IMR-90 (cell line): Measurements from ENCODE around the gene ITGA1. TPM values are rescaled to one million over a fixed set of nuclear protein-coding genes. Genes with fewer than 3 reads are reported as not detected.

Experiments
- ATAC-seq: fragments of 200-7000 bp; cut with Tn5 transposase; 2 replicates; pipeline ENCODE4 v1.9.1; 2020; ENCODE audit warnings: low read depth, mild to moderate bottlenecking, moderate library complexity
- BruUV-seq: library from RNA; stranded (reverse); fragments of 400-500 nt; replicated peaks from 2 replicates; lab custom pipeline; 2021; lab: Mats Ljungman, UMichigan
- CTCF ChIA-PET: fragments of 300-600 bp; formaldehyde crosslinking; extraction: SDS; loops from one replicate; lab custom pipeline; 2021; ENCODE audit warnings: antibody characterized with exemption; lab: Yijun Ruan, JAX
- POLR2A ChIA-PET: fragments of 300-600 bp; sonication (Branson Sonifier 250); formaldehyde crosslinking; loops from one replicate; lab custom pipeline; 2022; ENCODE audit warnings: antibody characterized with exemption; ENCODE audit not compliant: unreplicated experiment; lab: Charles Lee
- DNase-seq: peaks from one replicate; pipeline ENCODE4 v3.0.0; 2013
- H2AFZ ChIP-seq: replicated peaks from 2 replicates; pipeline ENCODE3; 2013; ENCODE audit warnings: low read length, mild to moderate bottlenecking; ENCODE audit not compliant: poor library complexity
- H2AK5ac ChIP-seq: 2 replicates; pipeline ENCODE4 v1.6.1; 2013; ENCODE audit warnings: low read depth, low read length, inconsistent platforms
- H2AK9ac ChIP-seq: replicated peaks from 2 replicates; pipeline ENCODE3; 2013; ENCODE audit warnings: mild to moderate bottlenecking, low read depth, low read length, moderate library complexity; ENCODE audit not compliant: poor library complexity
- H2BK120ac ChIP-seq: 2 replicates; pipeline ENCODE4 v1.6.1; 2013; ENCODE audit warnings: low read depth, low read length, inconsistent platforms
- H2BK15ac ChIP-seq: 3 replicates; pipeline ENCODE4 v1.6.1; 2013; ENCODE audit warnings: low read depth, low read length, inconsistent platforms
- H2BK20ac ChIP-seq: 2 replicates; pipeline ENCODE4 v1.6.1; 2013; ENCODE audit warnings: low read depth, mild to moderate bottlenecking, inconsistent platforms, low read length, moderate library complexity
- H2BK5ac ChIP-seq: 2 replicates; pipeline ENCODE4 v1.6.1; 2013; ENCODE audit warnings: mild to moderate bottlenecking, low read depth, low read length, inconsistent platforms; ENCODE audit not compliant: poor library complexity, severe bottlenecking
- H3K14ac ChIP-seq: replicated peaks from 2 replicates; pipeline ENCODE4 v1.6.1; 2013; ENCODE audit warnings: low read depth, low read length, inconsistent platforms
- H3K18ac ChIP-seq: 2 replicates; pipeline ENCODE4 v1.6.1; 2013; ENCODE audit warnings: low read depth, low read length, control low read depth
- H3K23ac ChIP-seq: 2 replicates; pipeline ENCODE4 v1.6.1; 2013; ENCODE audit warnings: low read depth, low read length, inconsistent platforms
- H3K27ac ChIP-seq: 2 replicates; pipeline ENCODE4 v1.5.1; 2013; ENCODE audit warnings: mild to moderate bottlenecking, control low read depth, low read length; ENCODE audit not compliant: insufficient read depth
- H3K27me3 ChIP-seq: 2 replicates; pipeline ENCODE4 v1.6.1; 2013; ENCODE audit warnings: low read length; ENCODE audit not compliant: control insufficient read depth, insufficient read depth
- H3K36me3 ChIP-seq: 2 replicates; pipeline ENCODE4 v1.6.1; 2013; ENCODE audit warnings: low read length, mixed read lengths; ENCODE audit not compliant: control insufficient read depth, insufficient read depth
- H3K4ac ChIP-seq: 2 replicates; pipeline ENCODE4 v1.6.1; 2013; ENCODE audit warnings: low read depth, low read length, inconsistent platforms
- H3K4me1 ChIP-seq: 2 replicates; pipeline ENCODE4 v1.6.1; 2013; ENCODE audit warnings: low read length, mixed read lengths; ENCODE audit not compliant: control insufficient read depth, insufficient read depth
- H3K4me2 ChIP-seq: 2 replicates; pipeline ENCODE4 v1.6.1; 2013; ENCODE audit warnings: low read depth, mild to moderate bottlenecking, control low read depth, low read length, moderate library complexity
- H3K4me3 ChIP-seq: 2 replicates; pipeline ENCODE4 v1.5.1; 2013; ENCODE audit warnings: low read depth, mild to moderate bottlenecking, control low read depth, low read length, moderate library complexity; ENCODE audit not compliant: insufficient read depth
- H3K56ac ChIP-seq: 2 replicates; pipeline ENCODE4 v1.6.1; 2013; ENCODE audit warnings: low read length, inconsistent platforms; ENCODE audit not compliant: insufficient read depth; ENCODE audit errors: extremely low read depth
- H3K79me1 ChIP-seq, 2 experiments: 2 replicates each; pipeline ENCODE4 v1.6.1; 2013; ENCODE audit warnings: low read length in 2 of 2, inconsistent platforms in 1 of 2, low read depth in 1 of 2
- H3K9ac ChIP-seq: 2 replicates; pipeline ENCODE4 v1.6.1; 2013; ENCODE audit warnings: low read depth, low read length, control low read depth
- H3K9me1 ChIP-seq: 2 replicates; pipeline ENCODE4 v1.6.1; 2013; ENCODE audit warnings: low read length, inconsistent platforms; ENCODE audit not compliant: insufficient read depth
- H3K9me3 ChIP-seq: 2 replicates; pipeline ENCODE4 v1.6.1; 2013; ENCODE audit warnings: low read length; ENCODE audit not compliant: control insufficient read depth, insufficient read depth
- H4K20me1 ChIP-seq: 2 replicates; pipeline ENCODE4 v1.6.1; 2013; ENCODE audit warnings: low read length, inconsistent platforms; ENCODE audit not compliant: insufficient read depth
- H4K5ac ChIP-seq: 2 replicates; pipeline ENCODE4 v1.6.1; 2013; ENCODE audit warnings: mild to moderate bottlenecking, low read depth, low read length, control low read depth
- H4K8ac ChIP-seq, 2 experiments: 2 replicates each; pipeline ENCODE4 v1.6.1; 2013; ENCODE audit warnings: low read depth in 2 of 2, low read length in 2 of 2, control low read depth in 1 of 2, inconsistent platforms in 1 of 2
- H4K91ac ChIP-seq: 2 replicates; pipeline ENCODE4 v1.6.1; 2013; ENCODE audit warnings: low read depth, low read length, inconsistent platforms; ENCODE audit not compliant: insufficient read depth
- BHLHE40 ChIP-seq: fragments of 150-350 bp; IDR thresholded peaks from 2 replicates; pipeline ENCODE4 v1.6.1; 2016; ENCODE audit warnings: mild to moderate bottlenecking, low read depth, low read length
- FOS ChIP-seq: fragments of 150-350 bp; IDR thresholded peaks from 2 replicates; pipeline ENCODE4 v1.6.1; 2016; ENCODE audit warnings: low read depth, low read length
- MXI1 ChIP-seq: IDR thresholded peaks from 2 replicates; pipeline ENCODE4 v1.6.1; 2012; ENCODE audit warnings: low read depth, mild to moderate bottlenecking, low read length, moderate library complexity, borderline replicate concordance
- RAD21 ChIP-seq: IDR thresholded peaks from 2 replicates; pipeline ENCODE4 v1.6.1; 2012; ENCODE audit warnings: low read length, improper control_type of control experiment
- WGBS, 2 experiments: methylation state at CpG; one replicate each; pipeline versions ENCODE4 v1.1.5 to v1.1.7; 2013; ENCODE audit warnings: missing lambda C conversion rate in 2 of 2; ENCODE audit not compliant: insufficient read length in 1 of 2; ENCODE audit errors: extremely low coverage in 2 of 2; 5-methylcytosine and 5-hydroxymethylcytosine counted together
- dilution Hi-C: fragments of 300-500 bp; cut with HindIII; formaldehyde crosslinking; loops from one replicate; pipeline ENCODE4 v1.14.3; 2018; ENCODE audit warnings: low sequenced_read_pairs; ENCODE audit not compliant: unreplicated experiment
- in situ Hi-C: fragments of 300-500 bp; cut with MboI; formaldehyde crosslinking; loops from 3 replicates; pipeline ENCODE4 v1.14.3; 2019; ENCODE audit warnings: low sequenced_read_pairs, inconsistent platforms, mixed read lengths
- intact Hi-C: fragments of 100-400 bp; cut with micrococcal nuclease; formaldehyde crosslinking; loops from 2 replicates; pipeline ENCODE4 v1.10.0; 2022
- polyA plus RNA-seq, 3 experiments: library from polyadenylated mRNA; depleted of rRNA; stranded (reverse); fragments of >200 nt; gene quantifications; 2 replicates each; pipeline ENCODE4 v1.2.3, GENCODE V29; 2012; ENCODE audit warnings: low replicate concordance in 1 of 3
- total RNA-seq: library from RNA; depleted of rRNA; stranded (reverse); fragments of >200 nt; gene quantifications from 2 replicates; pipeline ENCODE4 v1.2.3, GENCODE V29; 2012
- TF ChIP-seq, protein P1 (sequence below): fragments of 150-350 bp; IDR thresholded peaks from 2 replicates; pipeline ENCODE4 v1.6.1; 2016; ENCODE audit warnings: low read depth, mild to moderate bottlenecking, low read length, moderate library complexity, borderline replicate concordance

Gene ITGA1
- total and polyA plus RNA-seq, 2 of the 4 experiments (the other 2 are of a cell fraction), result 22.3 to 95.2 TPM

GRCh38 chr5:52802272-52802973 is 14.7 kb downstream of the ITGA1 start (continued):
- no peak for TF ChIP-seq RAD21
- no peak for TF ChIP-seq FOS

DNA sequence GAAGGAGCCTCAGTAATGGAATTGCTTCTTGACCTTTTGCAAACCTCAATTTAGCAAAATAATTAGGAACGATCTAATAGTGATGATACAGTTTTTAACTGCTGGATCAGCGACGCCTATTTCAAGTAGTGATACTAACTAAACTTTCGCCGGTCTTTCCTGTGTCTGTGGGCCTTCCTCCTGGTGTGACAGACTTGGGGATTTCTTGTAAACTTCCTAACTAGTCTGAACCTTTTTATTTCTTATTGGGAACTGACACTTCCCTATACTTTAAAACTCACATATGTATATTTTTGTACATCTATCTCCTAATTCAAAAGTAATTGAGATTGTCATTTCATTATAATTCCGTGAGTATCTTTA is 15.2 kb downstream of the ITGA1 start:
- no CpG with 5 or more reads among the region's 6 CpGs for WGBS, 2 experiments
- intact Hi-C loops, result no loop called here
- CTCF ChIA-PET, result interaction anchor here (1.4 to 1.6 kb wide), 2 partner anchors 36 to 113 kb away, joined by 3 to 5 read pairs; no protein-coding TSS in a partner anchor

More for the DNA sequence above, 15.2 kb downstream of the ITGA1 start:
- Histone ChIP-seq H2BK5ac (peak overlapping the region; percentile 97), H3K14ac (peak overlapping the region; percentile 41), H3K9me1 (peaks cover 3% of the 10 kb centered on the region; the same call in 1 of the 2 replicates), H2BK20ac (no peak overlapping the region), H4K20me1 (peaks cover 39% of the 10 kb centered on the region), H3K4ac (peak overlapping the region; percentile 54; the same call in 1 of the 2 replicates), H4K5ac (no peak overlapping the region), H3K23ac (peak overlapping the region; percentile 57; the same call in 1 of the 2 replicates), H2BK15ac (no peak overlapping the region), H3K9ac (peak overlapping the region; percentile 79), H3K79me1 (peaks cover 0 to 31% of the 10 kb centered on the region in 2 experiments; a peak in 3 of 4 replicates), H3K27ac (peak overlapping the region; percentile 58; the same call in 1 of the 2 replicates), H2AK9ac (no peak overlapping the region), H3K56ac (peak overlapping the region; percentile 70; the same call in 1 of the 2 replicates), H3K9me3 (no peaks in the 10 kb centered on the region), H2AFZ (no peak overlapping the region), H3K36me3 (peaks cover 13% of the 10 kb centered on the region), H3K4me3 (peak overlapping the region; percentile 56), H3K4me2 (peak overlapping the region; percentile 85), H3K18ac (peak overlapping the region; percentile 25; the same call in 1 of the 2 replicates), H3K4me1 (peaks cover 6% of the 10 kb centered on the region; the same call in 1 of the 2 replicates), H2AK5ac (no peak overlapping the region), H2BK120ac (no peak overlapping the region), H3K27me3 (no peaks in the 10 kb centered on the region), H4K91ac (no peak overlapping the region; the same call in 1 of the 2 replicates), H4K8ac (peak overlapping the region in 1 of 2 experiments; percentile 59; a peak in 1 of 4 replicates)
- TF ChIP-seq RAD21 (no peak), BHLHE40 (no peak), MXI1 (no peak)
- TF ChIP-seq, protein P1, sequence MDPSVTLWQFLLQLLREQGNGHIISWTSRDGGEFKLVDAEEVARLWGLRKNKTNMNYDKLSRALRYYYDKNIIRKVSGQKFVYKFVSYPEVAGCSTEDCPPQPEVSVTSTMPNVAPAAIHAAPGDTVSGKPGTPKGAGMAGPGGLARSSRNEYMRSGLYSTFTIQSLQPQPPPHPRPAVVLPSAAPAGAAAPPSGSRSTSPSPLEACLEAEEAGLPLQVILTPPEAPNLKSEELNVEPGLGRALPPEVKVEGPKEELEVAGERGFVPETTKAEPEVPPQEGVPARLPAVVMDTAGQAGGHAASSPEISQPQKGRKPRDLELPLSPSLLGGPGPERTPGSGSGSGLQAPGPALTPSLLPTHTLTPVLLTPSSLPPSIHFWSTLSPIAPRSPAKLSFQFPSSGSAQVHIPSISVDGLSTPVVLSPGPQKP, result no peak
- POLR2A ChIA-PET, result no interaction called here
- dilution Hi-C loops (no loop called here), in situ Hi-C loops (loop anchor here (5.0 kb wide), 1 partner anchor 34 kb away; no protein-coding TSS in a partner anchor)
- no TSS peak for BruUV-seq
- ATAC-seq (no peak), DNase-seq (no peak)
